Activated CD4-positive, alpha-beta T cell treated with anti-CD3 and anti-CD28 coated beads, Interleukin-2, amount 50 U/mL, for 1 hour (primary cell): ENCODE results near the gene TP73.

ENCODE experiments used
- DNase-seq: peaks from one replicate; pipeline ENCODE4 v3.0.0-alpha.2; 2020

TP73 gene

DNA sequence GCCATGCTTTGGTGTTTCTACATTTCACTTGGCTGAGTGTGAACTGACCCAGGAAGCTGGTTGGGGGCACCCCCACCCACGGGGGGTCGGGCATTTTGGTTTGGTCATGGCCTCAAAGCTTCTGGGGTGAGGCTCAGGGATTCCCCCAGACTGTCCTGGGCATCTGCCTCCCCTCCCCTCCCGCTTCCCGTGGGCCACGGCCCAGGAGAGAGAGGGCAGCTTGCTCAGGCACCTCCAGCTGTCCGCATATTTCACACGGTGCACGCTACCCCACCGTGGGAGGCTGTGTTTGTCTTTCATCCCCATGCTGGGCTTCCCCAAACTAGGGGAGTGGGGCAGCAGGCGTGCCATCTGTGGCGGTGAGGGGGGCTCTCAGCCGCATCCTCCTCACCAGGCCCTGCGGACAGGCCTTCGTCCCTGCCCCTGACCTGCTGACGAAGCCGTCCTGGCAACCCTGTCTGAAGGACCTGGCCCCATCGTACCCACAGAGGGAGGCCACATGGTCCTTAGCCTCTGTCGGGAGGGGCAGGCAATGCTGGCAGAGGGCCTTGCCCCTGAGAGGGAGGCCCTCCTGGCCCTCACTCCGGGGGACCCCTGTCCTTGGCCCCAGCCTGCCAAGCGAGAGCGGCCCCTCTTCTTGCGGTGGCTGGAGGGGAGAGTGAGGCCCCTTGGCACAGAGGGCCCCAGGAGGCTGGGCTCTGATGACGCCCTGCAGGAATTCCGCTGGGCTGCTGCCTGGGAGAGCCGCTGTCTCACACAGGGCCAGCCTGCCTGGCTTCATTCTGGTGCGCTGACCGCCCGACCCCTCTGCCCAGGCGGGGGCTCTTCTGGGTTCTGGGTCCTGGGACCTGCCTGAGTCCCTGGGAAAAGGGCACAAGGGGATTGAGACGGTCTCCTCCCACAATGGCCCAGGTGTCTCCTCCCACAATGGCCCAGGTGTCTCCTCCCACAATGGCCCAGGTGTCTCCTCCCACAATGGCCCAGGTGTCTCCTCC, 22.1 kb downstream of the TP73 start:
- DNase-seq: no peak

DNA sequence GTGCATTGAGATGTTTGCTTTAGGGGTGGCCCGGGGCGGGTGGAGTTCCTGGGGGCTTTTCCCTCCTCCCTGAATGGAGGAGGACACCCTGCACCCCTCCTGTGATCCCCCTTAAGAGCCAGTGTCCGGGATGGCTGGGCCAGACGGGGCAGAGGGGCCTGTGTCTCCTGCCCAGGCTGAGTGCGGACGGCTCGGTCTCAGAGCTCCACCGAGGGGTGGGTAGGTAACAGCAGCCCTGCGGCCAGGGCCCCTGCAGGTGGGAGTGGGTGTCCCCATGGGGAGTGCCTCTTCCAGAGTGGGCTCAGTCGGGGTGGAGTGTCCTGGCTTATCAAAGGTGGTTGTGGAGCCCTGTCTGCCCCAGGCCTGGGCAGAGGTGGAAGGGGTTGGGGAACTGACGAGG, 23.1 kb downstream of the TP73 start:
- DNase-seq: no peak

DNA sequence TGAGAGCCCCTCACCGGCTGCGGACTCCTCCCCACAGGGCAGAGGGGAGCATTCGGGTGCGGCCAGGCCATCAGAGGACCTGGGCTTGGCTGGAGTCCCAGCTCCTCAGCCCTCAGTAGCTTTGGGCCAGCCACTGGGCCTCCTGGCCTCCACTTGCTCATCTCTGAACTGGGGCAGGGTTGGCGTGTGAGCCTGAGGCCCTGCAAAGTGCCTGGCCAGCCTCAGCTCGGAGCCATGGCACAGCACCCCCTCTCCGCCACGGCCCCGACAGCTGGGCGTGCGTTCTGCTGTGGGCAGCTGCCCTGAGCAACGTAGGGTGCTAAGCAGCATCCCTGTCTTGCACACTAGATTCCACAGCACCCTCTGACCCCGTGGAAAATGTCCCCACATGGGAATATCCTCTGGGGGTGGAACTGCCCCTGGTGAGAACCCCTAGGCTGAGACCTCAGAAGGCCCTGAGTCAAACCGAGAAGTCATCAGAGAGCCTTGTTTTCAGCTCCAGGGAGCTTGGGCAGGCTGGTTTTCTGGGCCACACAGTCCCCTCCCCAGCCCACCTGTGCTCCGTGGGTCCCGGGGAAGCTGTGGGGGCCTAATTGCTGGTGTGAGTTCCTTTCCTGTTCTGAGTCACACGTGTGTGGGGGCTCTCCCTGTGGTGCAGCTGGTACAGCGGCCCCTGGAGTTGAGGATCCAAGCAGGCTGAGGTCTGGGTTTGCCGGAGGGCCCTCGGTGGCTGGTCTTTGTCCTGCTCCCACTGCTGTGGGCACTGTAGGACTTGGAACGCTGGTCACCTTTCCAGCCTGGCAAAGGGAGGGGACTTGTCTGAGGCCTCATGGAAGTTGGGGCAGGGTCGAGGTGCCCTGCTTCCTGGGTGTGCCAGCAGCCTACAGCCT, 24.5 kb downstream of the TP73 start:
- DNase-seq: no peak

DNA sequence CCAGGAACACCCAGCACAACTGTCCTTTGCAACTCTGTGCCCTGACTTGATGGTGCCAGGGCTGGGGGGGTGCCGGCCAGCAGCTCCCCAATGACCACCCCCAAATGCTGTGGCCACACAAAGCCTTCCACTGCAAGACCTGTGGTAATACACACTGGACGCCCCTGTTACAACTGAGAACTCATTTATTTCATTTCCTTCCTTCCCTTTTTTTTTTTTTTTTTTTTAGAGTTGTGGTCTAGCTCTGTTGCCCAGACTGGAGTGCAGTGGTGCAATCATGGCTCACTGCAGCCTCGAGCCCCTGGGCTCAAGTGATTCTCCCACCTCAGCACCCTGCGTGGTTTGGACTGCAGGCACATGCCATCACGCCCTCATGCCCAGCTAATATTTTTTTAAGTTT, 25.2 kb downstream of the TP73 start:
- no peak for DNase-seq

DNA sequence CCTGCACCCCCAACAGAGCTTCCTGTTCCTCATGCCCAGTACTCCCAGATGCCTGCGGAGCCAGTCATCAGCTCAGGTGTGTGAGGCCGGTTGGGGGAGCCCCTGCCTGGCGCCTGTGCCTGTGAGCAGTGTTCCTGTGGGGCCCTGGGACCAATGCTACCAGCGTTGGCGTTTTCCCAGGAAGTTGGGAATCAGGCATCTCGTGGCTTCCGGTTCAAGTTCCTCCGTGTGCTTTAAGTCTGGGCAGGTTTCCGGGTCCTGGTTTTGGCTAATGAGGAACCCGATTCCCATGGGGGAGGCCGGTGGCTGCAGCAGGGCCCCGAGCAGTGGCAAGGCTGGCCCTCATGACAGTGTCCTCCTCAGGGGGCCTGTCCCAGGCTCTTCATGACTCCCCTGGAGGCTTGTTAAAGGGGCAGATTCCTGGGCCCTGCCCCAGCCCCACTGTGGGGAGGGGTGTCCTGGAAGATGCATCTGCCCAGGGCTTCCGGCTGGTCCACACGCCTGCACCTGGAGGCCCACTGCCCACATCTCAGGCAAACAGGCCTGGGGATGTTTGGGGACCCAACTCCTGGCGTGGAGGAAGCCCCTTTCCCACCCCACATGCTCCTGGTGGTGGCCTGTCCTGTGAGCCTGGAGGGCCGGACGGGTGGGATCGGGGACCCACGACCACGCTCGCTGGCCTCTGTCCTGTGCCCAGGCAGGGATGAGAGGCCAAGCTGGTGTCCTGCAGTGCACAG, 26.2 kb downstream of the TP73 start:
- DNase-seq: no peak

DNA sequence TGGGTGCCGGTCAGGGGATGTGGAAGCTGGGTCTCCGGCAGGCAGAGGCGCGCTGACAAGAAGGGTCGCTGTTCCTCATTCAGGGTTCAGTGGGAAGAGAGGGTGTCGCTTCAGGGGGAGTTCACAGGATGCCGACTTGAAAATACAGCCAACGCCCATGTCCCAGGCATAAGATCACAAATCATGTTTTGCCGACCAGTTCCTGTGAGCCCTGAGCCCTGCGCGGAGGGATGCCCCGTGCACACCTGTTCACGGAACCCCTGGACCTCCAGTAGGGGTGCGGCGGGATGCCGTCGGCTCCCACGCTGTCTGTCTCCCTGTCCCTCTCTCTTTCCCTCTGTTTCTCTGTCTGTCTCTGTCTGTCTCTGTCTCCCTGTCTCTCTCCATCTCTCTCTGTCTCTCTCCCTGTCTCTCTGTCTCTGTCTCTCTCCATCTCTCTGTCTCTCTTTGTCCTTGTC, 26.8 kb downstream of the TP73 start:
- no peak for DNase-seq

DNA sequence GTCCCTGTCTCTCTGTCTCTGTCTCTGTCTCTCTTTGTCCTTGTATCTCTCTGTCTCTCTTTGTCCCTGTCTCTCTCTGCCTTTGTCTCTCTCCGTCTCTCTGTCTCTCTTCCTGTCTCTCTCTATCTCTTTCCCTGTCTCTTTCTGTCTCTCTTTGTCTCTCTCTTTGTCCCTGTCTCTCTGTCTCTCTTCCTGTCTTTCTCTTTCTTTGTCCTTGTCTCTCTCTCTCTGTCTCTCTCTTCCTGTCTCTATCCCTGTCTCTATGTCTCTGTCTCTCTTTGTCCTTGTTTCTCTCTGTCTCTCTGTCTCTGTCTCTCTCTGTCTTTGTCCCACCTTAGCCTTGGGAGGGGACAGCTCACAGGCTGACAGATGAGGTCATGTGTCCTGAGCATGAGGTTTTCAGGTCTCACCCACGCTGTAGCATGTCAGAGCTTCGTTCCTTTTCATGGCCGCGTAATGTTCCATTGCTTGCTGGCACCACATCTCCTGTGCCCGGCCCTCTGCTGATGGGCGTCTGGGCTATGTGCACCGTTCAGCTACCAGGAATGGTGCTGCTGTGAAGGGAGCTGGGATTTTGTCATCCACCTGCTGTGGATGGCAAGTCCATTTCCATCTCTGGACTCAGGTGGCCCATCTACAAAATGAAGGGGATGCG, 27.6 kb downstream of the TP73 start:
- no peak for DNase-seq

DNA sequence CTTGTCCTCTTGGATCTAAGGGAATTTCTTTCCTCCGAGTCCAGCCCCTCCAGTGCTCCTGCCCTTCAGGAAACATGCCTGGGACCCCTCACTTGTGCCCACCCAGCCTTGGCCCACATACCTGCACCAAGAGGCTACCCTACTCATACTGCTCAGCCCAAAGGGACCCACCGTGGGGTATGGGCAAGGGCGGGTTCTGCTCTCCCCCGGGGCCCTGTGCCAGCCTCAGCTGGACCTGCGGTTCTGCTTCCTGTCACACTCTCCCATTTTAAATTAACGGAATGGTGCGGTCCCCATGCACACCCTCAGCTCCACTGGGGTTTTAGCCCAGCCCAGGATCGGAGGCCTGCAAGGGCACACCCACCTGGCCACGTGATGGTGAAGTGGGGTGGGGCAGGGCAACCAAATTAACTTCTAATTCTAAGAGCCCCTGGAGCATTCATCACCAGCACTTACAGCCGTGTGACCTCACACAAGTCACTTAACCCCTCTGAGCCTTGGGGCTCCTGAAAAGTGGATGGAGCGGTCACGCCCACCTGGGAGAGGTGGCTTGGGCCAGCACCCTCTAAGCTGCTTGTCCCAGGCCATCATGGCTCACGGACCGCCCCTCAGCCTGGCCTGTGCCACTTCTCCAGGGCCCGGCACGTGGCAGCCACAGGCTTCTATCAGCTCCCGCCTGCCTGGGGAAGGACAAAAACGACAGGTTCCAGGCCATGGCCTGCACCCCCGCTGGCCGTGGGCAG, 28.3 kb downstream of the TP73 start:
- no peak for DNase-seq

DNA sequence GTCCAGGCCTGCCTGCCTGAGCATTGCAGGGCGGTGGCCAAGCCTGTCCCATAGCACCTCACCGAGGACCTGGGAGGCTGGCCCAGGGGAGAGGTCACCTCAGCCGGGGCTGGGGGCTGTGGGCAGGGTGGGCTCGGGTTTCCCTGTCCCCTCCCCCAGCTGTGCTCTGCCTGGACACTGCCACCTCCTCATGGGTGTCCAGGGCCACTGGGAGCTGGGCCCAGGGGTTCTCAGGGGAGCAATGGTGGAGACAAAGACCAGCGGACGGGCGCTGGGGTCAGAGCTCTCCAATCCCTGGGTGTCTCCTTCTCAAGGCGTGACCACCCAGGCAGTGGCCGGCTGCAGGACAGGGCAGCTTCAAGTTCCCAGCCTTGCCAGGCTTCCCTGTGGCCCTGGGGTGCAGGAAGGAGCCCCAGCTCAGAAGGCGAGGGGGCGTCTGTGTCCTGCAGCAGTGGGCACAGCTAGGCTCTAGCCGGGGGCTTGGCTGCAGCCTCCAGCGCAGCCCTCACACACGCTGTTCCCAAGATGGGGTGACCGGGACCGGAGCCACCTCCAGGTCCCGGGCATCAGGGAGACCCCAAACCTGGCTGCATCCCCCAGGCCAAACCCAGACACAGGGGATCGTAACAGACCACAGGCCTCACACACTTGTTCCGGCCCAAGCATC, 29.0 kb downstream of the TP73 start:
- no peak for DNase-seq

DNA sequence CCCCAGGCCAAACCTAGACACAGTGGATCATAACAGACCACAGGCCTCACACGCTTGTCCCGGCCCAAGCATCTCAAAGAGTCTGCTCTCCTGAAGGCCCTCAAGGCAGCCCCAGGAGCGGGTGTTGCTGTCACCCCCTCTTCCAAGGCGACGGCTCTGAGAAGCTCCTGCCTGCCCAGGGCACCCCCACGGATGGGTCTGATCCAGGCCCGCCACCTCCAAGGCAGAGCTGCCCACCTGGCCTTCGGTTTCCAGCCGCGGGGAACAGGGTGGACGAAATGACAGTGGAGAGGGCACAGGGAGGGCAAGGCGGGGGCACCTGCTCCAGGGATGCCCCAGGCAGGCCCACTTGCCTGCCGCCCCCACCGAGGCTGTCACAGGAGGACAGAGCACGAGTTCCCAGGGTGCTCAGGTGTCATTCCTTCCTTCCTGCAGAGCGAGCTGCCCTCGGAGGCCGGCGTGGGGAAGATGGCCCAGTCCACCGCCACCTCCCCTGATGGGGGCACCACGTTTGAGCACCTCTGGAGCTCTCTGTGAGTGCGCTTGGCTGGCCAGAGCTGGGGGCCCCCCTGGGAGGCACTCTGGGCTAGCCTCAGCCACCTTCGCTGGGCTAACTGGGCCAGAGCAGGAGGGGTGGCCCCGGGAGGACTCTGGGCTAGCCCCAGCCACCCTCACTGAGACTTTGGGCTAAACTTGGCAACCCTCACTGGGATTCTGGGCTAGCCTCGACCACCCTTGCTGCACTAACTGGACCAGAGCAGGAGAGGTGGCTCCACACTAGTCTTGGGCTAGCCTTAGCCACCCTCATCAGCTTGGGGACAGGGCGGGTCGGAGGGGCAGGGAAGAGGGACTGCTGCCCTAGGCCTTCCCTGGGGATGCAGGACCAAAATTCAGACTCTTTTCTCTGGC, 29.8 kb downstream of the TP73 start:
- no peak for DNase-seq

DNA sequence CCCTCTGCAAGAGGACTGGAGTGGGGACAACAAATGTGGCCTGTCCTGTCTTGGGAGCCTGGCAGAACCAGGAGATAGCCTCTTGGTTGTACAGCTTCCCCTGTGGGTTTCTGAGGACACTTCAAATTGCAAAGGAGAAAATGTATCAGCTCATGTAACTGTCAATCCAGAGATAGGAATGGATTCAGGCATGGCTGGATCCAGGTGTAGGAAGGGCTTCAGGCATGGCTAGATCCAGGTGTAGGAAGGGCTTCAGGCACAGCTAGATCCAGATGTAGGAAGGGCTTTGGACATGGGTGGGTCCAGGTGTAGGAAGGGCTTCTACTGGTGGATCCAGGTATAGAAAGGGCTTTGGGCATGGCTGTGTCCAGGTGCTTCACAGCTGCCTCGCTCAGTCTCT, 30.9 kb downstream of the TP73 start:
- DNase-seq: no peak

DNA sequence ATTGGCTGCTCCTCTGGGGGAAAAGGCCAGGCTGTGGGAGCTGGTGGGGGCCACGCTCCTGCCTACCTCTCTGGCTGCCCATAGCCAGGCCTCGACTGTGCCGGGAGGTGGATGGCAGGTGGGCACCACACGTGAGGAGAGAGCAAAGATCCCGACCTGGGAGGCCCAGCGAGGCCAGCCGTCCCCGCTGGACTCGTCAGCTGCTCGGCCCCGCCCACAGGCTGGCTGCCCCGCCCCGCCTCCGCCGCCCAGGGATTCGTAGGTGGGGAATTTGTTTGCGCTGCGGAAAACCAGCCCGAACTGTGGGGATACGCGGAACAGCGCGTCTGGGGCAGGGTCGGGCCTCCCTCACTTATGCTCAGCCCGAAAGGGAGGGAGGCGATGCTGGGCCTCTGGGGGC, 31.7 kb downstream of the TP73 start:
- DNase-seq: no peak

DNA sequence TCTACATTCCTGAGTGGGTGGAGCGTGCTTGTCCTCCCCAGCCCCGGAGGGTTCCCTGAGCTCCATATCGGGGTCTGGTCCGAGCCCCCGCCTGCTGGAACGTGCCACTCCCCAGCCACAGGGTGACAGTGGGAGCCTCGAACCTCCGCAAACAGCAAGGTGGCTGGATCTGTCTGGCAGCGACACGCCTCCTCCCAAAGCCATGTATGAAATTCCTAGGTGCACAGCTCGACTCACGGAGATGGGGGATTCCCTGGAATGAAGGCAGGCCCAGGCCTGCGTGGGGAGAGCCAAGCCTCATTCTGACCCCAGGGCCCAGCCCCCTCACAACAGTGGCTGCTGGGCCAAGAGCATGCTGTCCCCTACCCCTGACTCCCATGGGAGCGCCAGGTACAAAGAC, 32.9 kb downstream of the TP73 start:
- no peak for DNase-seq

DNA sequence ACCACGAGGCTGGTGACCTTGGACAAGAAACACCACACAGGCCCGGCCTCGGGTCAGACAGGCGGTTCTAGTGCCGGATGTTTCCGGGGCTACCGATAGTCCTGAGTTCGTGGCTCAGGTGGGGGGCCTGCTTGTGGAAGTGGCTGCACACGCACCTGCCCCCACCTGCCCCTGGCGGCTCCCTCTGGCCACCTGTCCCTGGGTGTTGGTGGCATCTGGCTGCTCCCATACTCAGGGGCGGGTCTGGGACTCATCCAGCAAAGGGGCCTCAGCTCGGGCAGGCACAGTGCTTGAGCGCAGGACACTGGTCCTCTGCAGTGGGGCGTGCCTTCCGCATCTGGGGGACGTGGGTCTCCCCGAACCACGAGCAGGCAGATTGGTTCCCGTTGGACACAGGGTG, 33.6 kb downstream of the TP73 start:
- no peak for DNase-seq

DNA sequence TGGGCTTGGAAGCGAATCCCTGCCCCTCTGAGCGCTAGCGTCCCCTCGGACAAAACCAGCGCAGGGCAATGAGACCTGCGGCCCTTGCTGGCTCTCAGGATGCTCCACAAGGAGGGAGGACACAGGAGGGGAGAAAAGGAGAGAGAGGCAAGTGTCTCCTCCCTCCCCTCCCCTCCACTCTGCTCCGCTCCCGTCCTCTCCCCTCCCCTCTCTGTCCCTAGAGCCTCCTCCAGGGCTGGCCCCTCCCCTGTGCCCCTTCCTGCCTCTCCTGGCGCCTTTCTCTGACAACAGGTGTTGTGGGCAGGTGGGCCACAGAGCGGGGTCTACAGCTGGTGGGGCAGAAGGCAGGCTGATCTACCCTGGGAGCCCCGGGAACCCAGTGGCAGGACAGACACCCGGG, 35.2 kb downstream of the TP73 start:
- DNase-seq: no peak

DNA sequence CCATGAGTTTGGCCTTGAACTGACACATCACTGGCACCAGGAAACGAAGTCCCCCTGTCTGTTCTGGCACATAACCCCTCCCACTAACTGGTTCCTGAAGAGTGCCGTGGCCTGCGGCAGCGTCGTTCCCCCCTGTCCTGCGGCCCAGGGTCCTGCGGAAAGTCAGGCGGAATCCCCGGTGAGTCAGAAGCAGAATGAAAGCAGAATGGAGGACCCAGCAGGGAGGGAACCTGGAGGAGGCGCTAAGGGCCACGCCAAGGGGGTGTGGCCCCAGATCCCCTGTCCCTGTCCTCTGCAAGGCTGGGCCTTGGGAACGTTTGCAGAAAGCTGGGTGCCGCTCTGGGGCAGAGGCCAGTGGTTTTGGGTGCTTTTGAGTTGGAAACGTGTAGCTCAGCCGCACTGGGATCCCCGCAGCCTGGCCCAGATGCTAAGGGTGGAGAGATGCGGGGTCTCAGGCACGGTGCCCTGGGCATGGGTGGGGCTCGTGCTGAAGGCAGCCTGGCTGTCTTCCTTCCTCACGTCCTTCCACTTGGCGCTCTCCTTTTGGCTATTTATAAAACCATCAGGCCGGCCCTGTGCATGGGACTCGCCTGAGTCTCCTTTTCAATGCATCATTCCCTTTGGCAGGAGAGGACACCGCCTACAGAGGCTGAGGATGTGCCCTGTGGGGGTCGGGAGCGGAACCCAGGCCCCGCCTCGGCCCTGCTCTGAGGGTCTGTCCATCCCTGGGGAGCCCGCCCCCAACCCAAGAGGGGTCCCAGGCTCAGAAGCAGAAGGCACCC, 36.2 kb downstream of the TP73 start:
- DNase-seq: no peak

DNA sequence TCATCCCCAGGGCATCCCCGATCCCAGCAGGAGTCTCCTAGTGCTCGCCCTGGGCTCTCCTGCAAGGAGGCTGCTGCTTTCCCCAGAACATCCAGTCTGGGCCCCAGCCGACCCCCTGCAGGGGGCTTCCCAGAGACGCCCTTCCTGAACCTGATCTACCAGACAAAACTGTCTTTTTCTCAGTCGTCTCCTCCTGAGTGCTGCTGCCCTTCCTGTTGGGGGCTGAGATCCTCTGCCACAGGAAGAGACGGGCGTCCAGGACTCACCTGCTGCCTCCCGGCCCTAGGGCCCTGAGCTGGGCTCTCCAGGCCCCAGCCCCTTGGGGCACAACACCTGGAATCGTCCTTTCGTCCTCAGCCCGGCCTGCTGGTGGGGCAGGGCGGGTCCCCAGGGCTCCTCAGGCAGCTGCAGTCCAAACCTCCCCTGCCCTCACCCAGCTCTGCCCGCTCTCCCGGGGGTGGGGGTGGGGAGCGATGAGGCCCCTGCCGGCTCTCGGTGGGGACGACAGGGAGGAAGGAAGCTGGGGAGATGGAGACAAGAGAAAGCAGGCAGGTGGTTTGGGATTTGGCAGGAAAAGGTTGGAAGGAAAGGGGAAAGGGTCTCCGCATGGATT, 36.9 kb downstream of the TP73 start:
- DNase-seq: no peak

DNA sequence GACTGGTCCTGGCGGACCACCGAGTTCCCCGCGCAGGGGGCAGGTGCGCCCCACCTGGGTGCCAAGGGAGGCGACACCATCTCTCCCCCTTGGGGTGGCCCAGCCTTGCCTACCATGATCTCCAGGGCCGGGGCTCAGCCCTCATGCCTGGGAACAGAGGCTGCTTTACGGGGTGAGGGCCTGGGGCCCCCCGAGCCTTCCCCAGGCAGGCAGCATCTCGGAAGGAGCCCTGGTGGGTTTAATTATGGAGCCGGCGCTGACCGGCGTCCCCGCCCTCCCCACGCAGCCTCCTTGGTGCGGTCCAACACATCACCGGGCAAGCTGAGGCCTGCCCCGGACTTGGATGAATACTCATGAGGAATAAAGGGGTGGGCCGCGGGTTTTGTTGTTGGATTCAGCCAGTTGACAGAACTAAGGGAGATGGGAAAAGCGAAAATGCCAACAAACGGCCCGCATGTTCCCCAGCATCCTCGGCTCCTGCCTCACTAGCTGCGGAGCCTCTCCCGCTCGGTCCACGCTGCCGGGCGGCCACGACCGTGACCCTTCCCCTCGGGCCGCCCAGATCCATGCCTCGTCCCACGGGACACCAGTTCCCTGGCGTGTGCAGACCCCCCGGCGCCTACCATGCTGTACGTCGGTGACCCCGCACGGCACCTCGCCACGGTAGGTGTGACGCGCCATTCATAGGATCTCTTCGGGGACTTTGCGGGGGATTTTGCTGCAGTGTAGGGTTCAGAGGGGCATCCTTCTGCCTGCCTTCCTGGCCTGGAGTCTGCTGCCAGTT, 38.2 kb downstream of the TP73 start:
- DNase-seq: no peak
